GM18526 (cell line): ENCODE data around the gene CHRND.

Source experiments
- POLR2A ChIP-seq: IDR thresholded peaks from 3 replicates; pipeline ENCODE4 v1.6.1; 2011; ENCODE audit not compliant: insufficient read length; ENCODE audit errors: extremely low read depth

CHRND gene

GRCh38 chr2:232581725-232582124 lies 55.8 kb downstream of the CHRND start:
- no peak for TF ChIP-seq POLR2A

- no peak for TF ChIP-seq POLR2A
Observed at GRCh38 chr2:232584238-232584637, 58.3 kb downstream of the CHRND start.
